NT2/D1 (cell line): ENCODE data around the gene MLLT1.
"Not testable (repeated sequence)": the region's sequence is repeated elsewhere in the genome, so short reads cannot be mapped to it uniquely, and the experiment has no call there.

ENCODE experiments used
- DNase-seq: peaks from one replicate; pipeline ENCODE4 v3.0.0-alpha.2; 2011; ENCODE audit warnings: low read depth, low spot score
- H3K27me3 ChIP-seq: 2 replicates; pipeline ENCODE4 v1.6.0; 2011; ENCODE audit warnings: mild to moderate bottlenecking; ENCODE audit not compliant: insufficient read length, insufficient read depth
- H3K36me3 ChIP-seq: 2 replicates; pipeline ENCODE4 v1.6.1; 2011; ENCODE audit warnings: mild to moderate bottlenecking, low read length, mixed read lengths; ENCODE audit not compliant: insufficient read depth, insufficient read length
- H3K4me1 ChIP-seq: 2 replicates; pipeline ENCODE4 v1.5.1; 2011; ENCODE audit not compliant: insufficient read depth, insufficient read length
- H3K4me3 ChIP-seq: 2 replicates; pipeline ENCODE4 v1.5.1; 2011; ENCODE audit warnings: low read depth; ENCODE audit not compliant: insufficient read length
- H3K9ac ChIP-seq: 2 replicates; pipeline ENCODE4 v1.6.0; 2011; ENCODE audit warnings: low read depth; ENCODE audit not compliant: insufficient read length
- H3K9me3 ChIP-seq: 2 replicates; pipeline ENCODE4 v1.5.1; 2011; ENCODE audit warnings: mild to moderate bottlenecking, low read length; ENCODE audit not compliant: insufficient read depth
- SUZ12 ChIP-seq: IDR thresholded peaks from 2 replicates; pipeline ENCODE4 v1.6.1; 2011; ENCODE audit not compliant: insufficient read length, insufficient read depth; ENCODE audit errors: extremely low read depth
- YY1 ChIP-seq: IDR thresholded peaks from 2 replicates; pipeline ENCODE4 v1.6.1; 2011; ENCODE audit not compliant: insufficient read length, insufficient read depth
- ZNF274 ChIP-seq: IDR thresholded peaks from 2 replicates; pipeline ENCODE4 v1.6.1; 2011; ENCODE audit warnings: mild to moderate bottlenecking, low read depth, low read length

The MLLT1 gene

GRCh38 chr19:6286676-6287075 is 6.9 kb upstream of the MLLT1 start:
- peaks cover 56% of the 10 kb centered on the region for H3K9me3 ChIP-seq
- TF ChIP-seq SUZ12 (no peak), ZNF274 (no peak), YY1 (no peak)
- no peaks in the 10 kb centered on the region for H3K36me3 ChIP-seq
- H3K27me3 ChIP-seq, result no peaks in the 10 kb centered on the region
- no peak for DNase-seq
- no peak overlapping the region for H3K9ac ChIP-seq
- no peak overlapping the region for H3K4me3 ChIP-seq
- H3K4me1 ChIP-seq, result no peaks in the 10 kb centered on the region

DNA sequence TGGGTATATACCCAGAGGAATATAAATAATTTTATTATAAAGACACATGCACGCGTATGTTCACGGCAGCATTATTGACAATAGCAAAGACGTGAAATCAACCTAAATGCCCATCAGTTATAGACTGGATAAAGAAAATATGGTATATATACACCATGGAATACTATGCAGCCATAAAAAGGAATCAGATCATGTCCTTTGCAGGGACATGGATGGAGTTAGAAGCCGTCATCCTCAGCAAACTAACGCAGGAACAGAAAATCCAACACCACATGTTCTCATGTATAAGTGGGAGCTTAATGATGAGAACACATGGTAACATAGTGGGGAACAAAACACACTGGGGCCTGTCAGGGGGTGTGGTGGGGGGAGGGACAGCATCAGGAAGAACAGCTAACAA is 2.6 kb upstream of the MLLT1 start:
- Histone ChIP-seq H3K9me3 (peaks cover 20% of the 10 kb centered on the region), H3K36me3 (peaks cover 13% of the 10 kb centered on the region)
- not testable (repeated sequence) for H3K4me1 ChIP-seq, H3K27me3 ChIP-seq, H3K9ac ChIP-seq, DNase-seq, H3K4me3 ChIP-seq

GRCh38 chr19:6279620-6279930 is 200 bp downstream of the MLLT1 start:
- no peak for DNase-seq
- Histone ChIP-seq H3K27me3 (no peaks in the 10 kb centered on the region), H3K9me3 (no peaks in the 10 kb centered on the region), H3K4me1 (peaks cover 28% of the 10 kb centered on the region), H3K4me3 (peak overlapping the region; percentile 92), H3K9ac (peak overlapping the region; percentile 95), H3K36me3 (peaks cover 41% of the 10 kb centered on the region)
- TF ChIP-seq SUZ12, result no peak
- TF ChIP-seq ZNF274, result no peak
- no peak for TF ChIP-seq YY1

- Histone ChIP-seq H3K4me3 (peak overlapping the region; percentile 92), H3K27me3 (no peaks in the 10 kb centered on the region), H3K9me3 (no peaks in the 10 kb centered on the region), H3K36me3 (peaks cover 44% of the 10 kb centered on the region), H3K9ac (peak overlapping the region; percentile 95), H3K4me1 (peaks cover 34% of the 10 kb centered on the region)
- TF ChIP-seq YY1, result no peak
- TF ChIP-seq ZNF274, result no peak
- TF ChIP-seq SUZ12, result no peak
- DNase-seq, result no peak
These were observed 795 bp downstream of the MLLT1 start for GRCh38 chr19:6278740-6279619.

DNA sequence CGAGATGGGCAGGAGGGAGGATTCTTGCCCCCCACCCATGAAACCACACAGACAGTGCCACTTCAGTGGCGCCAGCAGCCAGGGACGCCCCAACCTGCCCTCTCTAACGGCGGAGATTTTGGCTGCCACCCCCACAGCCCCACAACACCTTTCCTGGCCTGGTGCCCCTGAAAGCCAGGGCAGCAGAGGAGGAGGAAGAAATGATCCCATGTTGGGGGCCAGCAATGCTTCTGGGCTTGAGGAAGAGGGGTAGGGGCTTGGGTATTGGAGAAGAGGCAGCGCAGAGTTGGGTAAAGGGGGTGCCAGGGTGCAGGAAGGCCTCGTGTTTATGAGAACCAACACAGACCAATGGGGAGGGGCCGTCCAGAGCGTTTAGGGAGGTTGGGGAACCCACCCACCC is 1.7 kb downstream of the MLLT1 start:
- TF ChIP-seq YY1, result no peak
- Histone ChIP-seq H3K4me3 (peak overlapping the region; percentile 4), H3K27me3 (no peaks in the 10 kb centered on the region), H3K4me1 (peaks cover 39% of the 10 kb centered on the region), H3K36me3 (peaks cover 49% of the 10 kb centered on the region), H3K9me3 (no peaks in the 10 kb centered on the region), H3K9ac (peak overlapping the region; percentile 12)
- no peak for DNase-seq

DNA sequence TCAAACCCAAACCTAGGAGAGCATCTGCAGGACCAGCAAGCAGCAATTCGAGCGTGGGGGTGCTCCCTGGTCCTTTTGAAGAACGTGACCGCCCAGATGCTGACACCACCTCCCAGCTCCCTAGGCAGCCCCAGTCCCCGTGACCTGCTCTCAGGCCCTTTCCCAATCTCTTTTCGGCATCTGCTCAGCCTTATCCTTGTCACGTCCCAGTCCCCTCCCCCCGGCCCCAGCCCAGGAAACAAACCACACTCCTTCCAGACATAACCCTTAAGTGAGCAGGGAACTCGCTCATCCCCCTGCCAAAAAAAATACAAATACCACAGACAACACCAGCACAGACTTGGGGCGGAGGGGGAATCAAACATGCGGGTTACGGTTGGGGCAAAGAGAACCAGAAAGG is 3.3 kb downstream of the MLLT1 start:
- no peak overlapping the region for H3K4me3 ChIP-seq
- DNase-seq, result no peak
- TF ChIP-seq ZNF274 (no peak), SUZ12 (no peak), YY1 (no peak)
- H3K9ac ChIP-seq, result peak overlapping the region; percentile 12
- peaks cover 49% of the 10 kb centered on the region for H3K36me3 ChIP-seq
- no peaks in the 10 kb centered on the region for H3K27me3 ChIP-seq
- H3K9me3 ChIP-seq, result no peaks in the 10 kb centered on the region
- H3K4me1 ChIP-seq, result peaks cover 47% of the 10 kb centered on the region

GRCh38 chr19:6275170-6275744 is 4.5 kb downstream of the MLLT1 start:
- Histone ChIP-seq H3K4me3 (no peak overlapping the region), H3K36me3 (peaks cover 59% of the 10 kb centered on the region), H3K9ac (no peak overlapping the region), H3K9me3 (no peaks in the 10 kb centered on the region), H3K4me1 (peaks cover 50% of the 10 kb centered on the region), H3K27me3 (no peaks in the 10 kb centered on the region)
- DNase-seq, result no peak
- TF ChIP-seq YY1 (no peak), ZNF274 (no peak), SUZ12 (no peak)

GRCh38 chr19:6274756-6275155 is 5.0 kb downstream of the MLLT1 start:
- H3K4me3 ChIP-seq, result no peak overlapping the region
- H3K4me1 ChIP-seq, result peaks cover 50% of the 10 kb centered on the region
- no peaks in the 10 kb centered on the region for H3K9me3 ChIP-seq
- no peaks in the 10 kb centered on the region for H3K27me3 ChIP-seq
- no peak for TF ChIP-seq YY1
- TF ChIP-seq SUZ12, result no peak
- TF ChIP-seq ZNF274, result no peak
- no peak overlapping the region for H3K9ac ChIP-seq
- H3K36me3 ChIP-seq, result peaks cover 64% of the 10 kb centered on the region
- no peak for DNase-seq
